Breast epithelium (tissue), 4 donors: Measurements from ENCODE around the gene PLEKHG4. TPM values are rescaled to one million over a fixed set of nuclear protein-coding genes. Genes with fewer than 3 reads are reported as not detected.
A peak's percentile ranks its signal among the peaks of the same experiment; 100 is the strongest.

Source experiments
- DNase-seq, 2 donors: peaks; one replicate each; pipeline ENCODE4 v3.0.0-alpha.2; 2019; ENCODE audit warnings: low spot score in 2 of 2
- H3K27ac ChIP-seq, 2 donors: fragments of 200-600 bp; sonication (generic) in 1 of 2; one replicate each; pipeline ENCODE4 v1.5.1; 2016 to 2019; ENCODE audit warnings: mild to moderate bottlenecking in 1 of 2
- H3K27me3 ChIP-seq, 2 donors: fragments of 200-600 bp; sonication (generic) in 1 of 2; one replicate each; pipeline versions ENCODE4 v1.5.1 to v1.6.0; 2017 to 2019; ENCODE audit warnings: control low read depth in 1 of 2, mild to moderate bottlenecking in 1 of 2
- H3K36me3 ChIP-seq: fragments of 200-600 bp; one replicate; pipeline ENCODE4 v1.5.1; 2019
- H3K4me1 ChIP-seq, 2 donors: fragments of 200-600 bp; sonication (generic); one replicate each; pipeline ENCODE4 v1.5.1; 2016 to 2019; ENCODE audit warnings: control low read depth in 1 of 2
- H3K4me3 ChIP-seq, 3 donors: fragments of 200-600 bp; sonication (generic); 1 replicate in 2 of 3; 2 replicates in 1 of 3; pipeline ENCODE4 v1.5.1; 2016 to 2019; ENCODE audit warnings: mild to moderate bottlenecking in 3 of 3, moderate library complexity in 2 of 3
- H3K9me3 ChIP-seq, 2 donors: fragments of 200-600 bp; sonication (generic) in 1 of 2; one replicate each; pipeline ENCODE4 v1.5.1; 2016 to 2019; ENCODE audit warnings: control low read depth in 1 of 2
- CTCF ChIP-seq, 3 donors: fragments of 450-650 bp; IDR thresholded peaks; one replicate each; pipeline ENCODE4 v1.5.1; 2016 to 2017; ENCODE audit warnings: antibody characterized with exemption in 3 of 3, mild to moderate bottlenecking in 3 of 3, moderate library complexity in 3 of 3
- POLR2A ChIP-seq: fragments of 450-650 bp; IDR thresholded peaks from one replicate; pipeline ENCODE4 v1.6.1; 2016; ENCODE audit warnings: antibody characterized with exemption, mild to moderate bottlenecking, moderate library complexity
- POLR2AphosphoS5 ChIP-seq, 3 donors: sonication (generic); formaldehyde crosslinking; IDR thresholded peaks; one replicate each; pipeline ENCODE4 v1.6.1; 2017; ENCODE audit warnings: antibody characterized with exemption in 3 of 3
- intact Hi-C: fragments of 100-400 bp; cut with DNase I; formaldehyde crosslinking; loops from one replicate; pipeline ENCODE4 v1.15.1; 2023; ENCODE audit warnings: low total_unique reads
- total RNA-seq, 3 donors: library from RNA; depleted of rRNA; stranded (reverse); fragments of >200 nt; gene quantifications; one replicate each; pipeline ENCODE4 v1.1.0, GENCODE V29; 2016

Gene PLEKHG4
- total RNA-seq, 3 donors from 2014 or later: 15.0 to 26.2 (median 19.8) TPM

- intact Hi-C loops: no loop called here
- peaks cover 12 to 15% of the 10 kb centered on the region in 2 donors for H3K4me1 ChIP-seq
- DNase-seq: no peak
- H3K9me3 ChIP-seq: no peaks in the 10 kb centered on the region
- H3K27ac ChIP-seq: peak within 1 kb of the TSS in 1 of 2 donors; percentile 96
- no peaks in the 10 kb centered on the region for H3K36me3 ChIP-seq
- peak in 1 of 3 donors; percentile 24 for TF ChIP-seq CTCF (IDR thresholded peaks at IDR 0.05)
- no peak for TF ChIP-seq POLR2AphosphoS5 (IDR thresholded peaks at IDR 0.05)
- H3K4me3 ChIP-seq: peak within 1 kb of the TSS; percentile 69 to 91 (median 78)
- H3K27me3 ChIP-seq: no peaks in the 10 kb centered on the region
These were observed 30.7 kb upstream of the PLEKHG4 start, which contains the start of gene SLC9A5 for GRCh38 chr16:67248401-67249177. Gene SLC9A5 (plus strand): TSS chr16:67248979. CDS start chr16:67249015, 36 bp downstream.

GRCh38 chr16:67249178-67250044 is 29.9 kb upstream of the PLEKHG4 start:
- TF ChIP-seq CTCF (IDR thresholded peaks at IDR 0.05): no peak
- TF ChIP-seq POLR2A: no peak
- TF ChIP-seq POLR2AphosphoS5 (IDR thresholded peaks at IDR 0.05): no peak
- intact Hi-C loops: no loop called here
- Histone ChIP-seq H3K36me3 (no peaks in the 10 kb centered on the region), H3K4me1 (peaks cover 12 to 15% of the 10 kb centered on the region in 2 donors), H3K27me3 (no peaks in the 10 kb centered on the region), H3K9me3 (no peaks in the 10 kb centered on the region), H3K4me3 (peak overlapping the region; percentile 69 to 91 (median 78)), H3K27ac (no peak overlapping the region)
- DNase-seq: no peak

GRCh38 chr16:67250045-67250327 is 29.3 kb upstream of the PLEKHG4 start:
- no peak for DNase-seq
- TF ChIP-seq POLR2A: no peak
- TF ChIP-seq CTCF (IDR thresholded peaks at IDR 0.05): no peak
- no peak for TF ChIP-seq POLR2AphosphoS5 (IDR thresholded peaks at IDR 0.05)
- Histone ChIP-seq H3K9me3 (no peaks in the 10 kb centered on the region), H3K27ac (no peak overlapping the region), H3K4me1 (peaks cover 6 to 9% of the 10 kb centered on the region in 2 donors), H3K36me3 (no peaks in the 10 kb centered on the region), H3K27me3 (no peaks in the 10 kb centered on the region), H3K4me3 (no peak overlapping the region)
- intact Hi-C loops: no loop called here

GRCh38 chr16:67252609-67253497 is 26.5 kb upstream of the PLEKHG4 start:
- TF ChIP-seq POLR2AphosphoS5 (IDR thresholded peaks at IDR 0.05) (no peak), POLR2A (no peak), CTCF (IDR thresholded peaks at IDR 0.05) (no peak)
- no peaks in the 10 kb centered on the region for H3K27me3 ChIP-seq
- H3K27ac ChIP-seq: no peak overlapping the region
- peaks cover 1 to 2% of the 10 kb centered on the region in 2 donors for H3K4me1 ChIP-seq
- DNase-seq: no peak
- H3K9me3 ChIP-seq: no peaks in the 10 kb centered on the region
- intact Hi-C loops: no loop called here
- H3K4me3 ChIP-seq: no peak overlapping the region
- no peaks in the 10 kb centered on the region for H3K36me3 ChIP-seq
